ENCODE data around the gene CCND1.

Gene CCND1

GRCh38 chr11:69667619-69668604 lies 27.0 kb downstream of the CCND1 start:
- TF ChIP-seq CTCF (IDR thresholded peaks at IDR 0.05; ENCODE audit: low read depth, low read length, poor library complexity, severe bottlenecking) (no peak), EZH2phosphoT487 (IDR thresholded peaks at IDR 0.05; ENCODE audit: borderline replicate concordance, low read length) (no peak)
- no peak overlapping the region for H3K27ac ChIP-seq (ENCODE audit: low read depth, low read length)
- no peaks in the 10 kb centered on the region for H3K9me3 ChIP-seq (ENCODE audit: control insufficient read depth, insufficient read depth, low read length)
- H4K20me1 ChIP-seq (ENCODE audit: control insufficient read depth, insufficient read depth, low read depth, low read length): peaks cover 5% of the 10 kb centered on the region; the same call in 1 of the 2 replicates
- H3K36me3 ChIP-seq (ENCODE audit: control insufficient read depth, low read length): peaks cover 44% of the 10 kb centered on the region
- no peaks in the 10 kb centered on the region for H3K4me1 ChIP-seq (ENCODE audit: control insufficient read depth, low read length)
- H3K4me2 ChIP-seq (ENCODE audit: low read length): no peak overlapping the region
- H3K4me3 ChIP-seq (ENCODE audit: low read length): no peak overlapping the region
- H3F3A ChIP-seq (ENCODE audit: control insufficient read depth, insufficient read depth): 0 out of 2 replicates have a peak, but pooled peaks cover 3% of the 10 kb centered on the region
- no peaks in the 10 kb centered on the region for H3K9me2 ChIP-seq (replicated peaks; ENCODE audit: control insufficient read depth, low read length)
- no peaks in the 10 kb centered on the region for H3K27me3 ChIP-seq (ENCODE audit: control insufficient read depth, low read length)
- peaks cover 8% of the 10 kb centered on the region for H3K79me2 ChIP-seq (ENCODE audit: control insufficient read depth, low read length)

- H3K79me2 ChIP-seq (ENCODE audit: control insufficient read depth, low read length): peaks cover 23% of the 10 kb centered on the region
- H3F3A ChIP-seq (ENCODE audit: control insufficient read depth, insufficient read depth): 0 out of 2 replicates have a peak, but pooled peaks cover 3% of the 10 kb centered on the region
- peaks cover 49% of the 10 kb centered on the region for H3K36me3 ChIP-seq (ENCODE audit: control insufficient read depth, low read length)
- peaks cover 7% of the 10 kb centered on the region for H4K20me1 ChIP-seq (ENCODE audit: control insufficient read depth, insufficient read depth, low read depth, low read length)
- H3K4me1 ChIP-seq (ENCODE audit: control insufficient read depth, low read length): peaks cover 12% of the 10 kb centered on the region
- no peaks in the 10 kb centered on the region for H3K9me3 ChIP-seq (ENCODE audit: control insufficient read depth, insufficient read depth, low read length)
- no peak overlapping the region for H3K4me3 ChIP-seq (ENCODE audit: low read length)
- TF ChIP-seq EZH2phosphoT487 (IDR thresholded peaks at IDR 0.05; ENCODE audit: borderline replicate concordance, low read length) (no peak), CTCF (IDR thresholded peaks at IDR 0.05; ENCODE audit: low read depth, low read length, poor library complexity, severe bottlenecking) (no peak)
- no peaks in the 10 kb centered on the region for H3K9me2 ChIP-seq (replicated peaks; ENCODE audit: control insufficient read depth, low read length)
- no peak overlapping the region for H3K4me2 ChIP-seq (ENCODE audit: low read length)
- H3K27ac ChIP-seq (ENCODE audit: low read depth, low read length): no peak overlapping the region
- H3K27me3 ChIP-seq (ENCODE audit: control insufficient read depth, low read length): no peaks in the 10 kb centered on the region
These were observed 28.5 kb downstream of the CCND1 start for GRCh38 chr11:69669486-69669885.

GRCh38 chr11:69670158-69670845 lies 29.3 kb downstream of the CCND1 start:
- Histone ChIP-seq H4K20me1 (ENCODE audit: control insufficient read depth, insufficient read depth, low read depth, low read length) (peaks cover 11% of the 10 kb centered on the region), H3K27me3 (ENCODE audit: control insufficient read depth, low read length) (no peaks in the 10 kb centered on the region), H3K9me3 (ENCODE audit: control insufficient read depth, insufficient read depth, low read length) (no peaks in the 10 kb centered on the region), H3K4me1 (ENCODE audit: control insufficient read depth, low read length) (peaks cover 12% of the 10 kb centered on the region), H3K9me2 (replicated peaks; ENCODE audit: control insufficient read depth, low read length) (no peaks in the 10 kb centered on the region), H3K79me2 (ENCODE audit: control insufficient read depth, low read length) (peaks cover 30% of the 10 kb centered on the region), H3K4me3 (ENCODE audit: low read length) (no peak overlapping the region), H3K27ac (ENCODE audit: low read depth, low read length) (no peak overlapping the region), H3F3A (ENCODE audit: control insufficient read depth, insufficient read depth) (0 out of 2 replicates have a peak, but pooled peaks cover 3% of the 10 kb centered on the region), H3K4me2 (ENCODE audit: low read length) (no peak overlapping the region), H3K36me3 (ENCODE audit: control insufficient read depth, low read length) (peaks cover 55% of the 10 kb centered on the region)
- TF ChIP-seq CTCF (IDR thresholded peaks at IDR 0.05; ENCODE audit: low read depth, low read length, poor library complexity, severe bottlenecking) (peak; percentile 91), EZH2phosphoT487 (IDR thresholded peaks at IDR 0.05; ENCODE audit: borderline replicate concordance, low read length) (no peak)

All from DOHH2 (cell line).